OCI-LY1 (cell line): Measurements from ENCODE around the gene SERP1.

Experiments
- CTCF ChIP-seq: fragments of 200-600 bp; sonication (generic), shearing (Covaris generic); IDR thresholded peaks from 2 replicates; pipeline ENCODE4 v1.5.1; 2017; ENCODE audit warnings: mild to moderate bottlenecking, antibody characterized with exemption, low read length, moderate library complexity, mixed read lengths
- EZH2 ChIP-seq: fragments of 200-600 bp; sonication (generic), shearing (Covaris generic); IDR thresholded peaks from 2 replicates; pipeline ENCODE4 v1.8.0; 2017; ENCODE audit warnings: borderline replicate concordance, mixed run types, mild to moderate bottlenecking, antibody characterized with exemption, low read length, moderate library complexity, mixed read lengths

- TF ChIP-seq CTCF (no peak), EZH2 (no peak)
Measured at GRCh38 chr3:150527464-150528255, 18.6 kb downstream of the SERP1 start.
